ENCODE results near the gene C9orf40. TPM values are rescaled to one million over a fixed set of nuclear protein-coding genes. Genes with fewer than 3 reads are reported as not detected.

Gene C9orf40
- polyA plus RNA-seq, 1 donor: 23.2 TPM

Other genes with a start within 250 kb of the C9orf40 start
- 7.8 TPM for gene TRPM6, start 65.0 kb downstream of the C9orf40 start, polyA plus RNA-seq
- gene CARNMT1, start 75.4 kb upstream of the C9orf40 start, polyA plus RNA-seq: 18.7 TPM
- 39.8 TPM for gene NMRK1, start 135.2 kb upstream of the C9orf40 start, polyA plus RNA-seq
- 33.3 TPM for gene OSTF1, start 135.6 kb upstream of the C9orf40 start, polyA plus RNA-seq

Data from large intestine (tissue), 1 donor.